Stimulated activated CD4-positive, alpha-beta T cell treated with anti-CD3 and anti-CD28 coated beads, Interleukin-15, amount 100 ng/mL, for 24 hours (primary cell): ENCODE results near the gene DAZL.
A peak's percentile ranks its signal among the peaks of the same experiment; 100 is the strongest.

Source experiments
- DNase-seq: peaks from one replicate; pipeline ENCODE4 v3.0.0-alpha.2; 2020

The DAZL gene

GRCh38 chr3:16589867-16590624 is 15.2 kb downstream of the DAZL start:
- no peak for DNase-seq

- no peak for DNase-seq
These were observed 16.1 kb downstream of the DAZL start for GRCh38 chr3:16589120-16589519.

GRCh38 chr3:16587681-16588060 is 17.6 kb downstream of the DAZL start:
- DNase-seq: no peak

GRCh38 chr3:16587047-16587680 is 18.1 kb downstream of the DAZL start:
- DNase-seq: no peak

GRCh38 chr3:16584880-16585279 is 20.3 kb downstream of the DAZL start:
- DNase-seq: no peak

GRCh38 chr3:16583551-16583950 is 21.7 kb downstream of the DAZL start:
- no peak for DNase-seq

- no peak for DNase-seq
These were observed 35.1 kb downstream of the DAZL start for GRCh38 chr3:16570113-16570512.

GRCh38 chr3:16568532-16568931 is 36.7 kb downstream of the DAZL start:
- no peak for DNase-seq

- DNase-seq: no peak
These were observed 37.1 kb downstream of the DAZL start for GRCh38 chr3:16568115-16568514.

- DNase-seq: no peak
These were observed 45.4 kb downstream of the DAZL start for GRCh38 chr3:16559653-16560365.

GRCh38 chr3:16554126-16554525 is 51.1 kb downstream of the DAZL start:
- no peak for DNase-seq

GRCh38 chr3:16552757-16553156 is 52.5 kb downstream of the DAZL start:
- DNase-seq: no peak

- DNase-seq: no peak
These were observed 53.8 kb downstream of the DAZL start for GRCh38 chr3:16551342-16551976.

- peak; percentile 81 for DNase-seq
These were observed 54.4 kb downstream of the DAZL start for GRCh38 chr3:16550676-16551341.

- DNase-seq: no peak
These were observed 54.9 kb downstream of the DAZL start for GRCh38 chr3:16550305-16550675.

GRCh38 chr3:16548721-16549120 is 56.5 kb downstream of the DAZL start:
- DNase-seq: no peak

- no peak for DNase-seq
These were observed 57.5 kb downstream of the DAZL start for GRCh38 chr3:16547561-16548357.

GRCh38 chr3:16546186-16547010 is 58.8 kb downstream of the DAZL start:
- DNase-seq: no peak

GRCh38 chr3:16545413-16546185 is 59.6 kb downstream of the DAZL start:
- no peak for DNase-seq

GRCh38 chr3:16543242-16543864 is 61.9 kb downstream of the DAZL start:
- no peak for DNase-seq
